ENCODE data around the gene MICA. TPM values are rescaled to one million over a fixed set of nuclear protein-coding genes. Genes with fewer than 3 reads are reported as not detected.

MICA gene
- total RNA-seq, 4 donors from 2014 or later, result 12.3 to 23.2 (median 15.3) TPM

GRCh38 chr6:31464252-31465184, 61.1 kb downstream of the MICA start:
- Histone ChIP-seq H3K36me3 (no peaks in the 10 kb centered on the region), H3K4me1 (no peaks in the 10 kb centered on the region), H3K27me3 (no peaks in the 10 kb centered on the region), H3K4me3 (replicated peaks in 1 of 3) (peak overlapping the region in 1 of 3 donors; percentile 38), H3K9me3 (no peaks in the 10 kb centered on the region), H3K27ac (no peak overlapping the region)
- DNase-seq, result no peak
- WGBS, 2 donors, result 81 to 87% methylated on average over 7 of the region's 7 CpGs
- no peak for TF ChIP-seq CTCF (IDR thresholded peaks at IDR 0.05)
- no peak for TF ChIP-seq POLR2A (IDR thresholded peaks at IDR 0.05)
- intact Hi-C loops (cut with DNase I), result no loop called here

Small RNAs within 50 kb of the gene (microRNA-seq; reads per million reads assigned to microRNA genes)
- gene MIR6891, result not detected

Small RNAs within 50 kb of the gene (small RNA-seq; reads per million reads assigned to genes)
- not detected for gene HLA-S
- not detected for gene MIR6891
- not detected for gene RF00019
- gene RNU6-283P, result not detected

Other genes with a start within 250 kb of the MICA start
- 10 to 100 TPM; 15.8 to 20.0 (median 17.0) TPM for gene CCHCR1, start 245.8 kb upstream of the MICA start, total RNA-seq
- 1 to 10 TPM; 1.2 to 4.9 (median 3.2) TPM for gene TCF19, start 245.0 kb upstream of the MICA start, total RNA-seq
- 1 to 10 TPM in 1 of 4 donors, not detected in 3; 1.0 TPM for gene POU5F1, start 232.9 kb upstream of the MICA start, total RNA-seq
- gene HLA-C, start 131.5 kb upstream of the MICA start, total RNA-seq, result 100 to 1,000 TPM; 170 to 540 (median 399) TPM
- gene HLA-B, start 46.4 kb upstream of the MICA start, total RNA-seq, result 1,000 to 10,000 TPM in 1 of 4 donors, 100 to 1,000 TPM in 3; 328 to 1,292 (median 594) TPM
- 1 to 10 TPM in 3 of 4 donors, under 1 TPM in 1; 0.89 to 3.4 (median 2.1) TPM for gene MICB, start 94.5 kb downstream of the MICA start, total RNA-seq
- gene MCCD1, start 125.4 kb downstream of the MICA start, total RNA-seq, result not detected
- 100 to 1,000 TPM; 296 to 339 (median 314) TPM for gene DDX39B, start 138.4 kb downstream of the MICA start, total RNA-seq
- gene ATP6V1G2, start 143.0 kb downstream of the MICA start, total RNA-seq, result 1 to 10 TPM; 1.2 to 3.9 (median 2.6) TPM
- gene NFKBIL1, start 144.0 kb downstream of the MICA start, total RNA-seq, result 10 to 100 TPM; 23.7 to 34.0 (median 27.5) TPM
- not detected for gene LTA, start 168.7 kb downstream of the MICA start, total RNA-seq
- under 1 TPM in 1 of 4 donors, not detected in 3; 0.42 TPM for gene TNF, start 172.0 kb downstream of the MICA start, total RNA-seq
- not detected for gene LTB, start 178.8 kb downstream of the MICA start, total RNA-seq
- gene LST1, start 182.7 kb downstream of the MICA start, total RNA-seq, result 10 to 100 TPM in 1 of 4 donors, 1 to 10 TPM in 2, not detected in 1; 2.5 to 23.4 (median 3.2) TPM
- not detected for gene NCR3, start 189.4 kb downstream of the MICA start, total RNA-seq
- 10 to 100 TPM in 3 of 4 donors, 1 to 10 TPM in 1; 8.1 to 37.8 (median 17.6) TPM for gene AIF1, start 211.6 kb downstream of the MICA start, total RNA-seq
- 100 to 1,000 TPM in 1 of 4 donors, 10 to 100 TPM in 3; 68.5 to 127 (median 86.7) TPM for gene PRRC2A, start 217.1 kb downstream of the MICA start, total RNA-seq
- 100 to 1,000 TPM; 179 to 301 (median 245) TPM for gene BAG6, start 249.1 kb downstream of the MICA start, total RNA-seq